GM12864 (cell line): ENCODE results near the gene PTPRM.

ENCODE experiments used
- DNase-seq: peaks from one replicate; pipeline ENCODE4 v3.0.0-alpha.2; 2011; ENCODE audit warnings: low read depth
- H3K4me3 ChIP-seq: 2 replicates; pipeline ENCODE4 v1.5.1; 2011; ENCODE audit warnings: mild to moderate bottlenecking, low read depth, low read length, control low read depth
- TF ChIP-seq, protein P1 (sequence below): IDR thresholded peaks from 2 replicates; pipeline ENCODE4 v1.5.1; 2011; ENCODE audit warnings: low read depth, mild to moderate bottlenecking, moderate library complexity, low read length, control low read depth, inconsistent platforms; ENCODE audit errors: missing control alignments

The PTPRM gene

DNA sequence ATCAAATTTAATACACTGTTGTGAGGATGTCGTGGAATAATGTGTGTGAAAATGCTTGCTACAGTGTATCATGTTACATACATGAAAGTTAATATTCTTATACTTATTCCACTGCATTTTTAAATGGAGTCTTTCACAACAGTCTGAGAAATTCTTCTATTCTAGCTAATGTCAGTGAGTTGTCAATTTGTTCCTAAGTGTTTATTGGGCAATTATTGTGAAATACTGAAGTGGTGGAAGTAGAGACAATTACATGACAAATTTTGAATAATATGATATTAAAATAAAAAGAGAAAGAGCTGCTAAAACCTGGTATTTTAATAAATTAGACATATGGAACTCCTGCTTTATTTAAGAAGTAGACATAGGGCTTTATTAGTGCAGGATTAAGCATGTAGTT is 176.1 kb downstream of the PTPRM start:
- no peak for DNase-seq
- H3K4me3 ChIP-seq = no peak overlapping the region
- TF ChIP-seq, protein P1, sequence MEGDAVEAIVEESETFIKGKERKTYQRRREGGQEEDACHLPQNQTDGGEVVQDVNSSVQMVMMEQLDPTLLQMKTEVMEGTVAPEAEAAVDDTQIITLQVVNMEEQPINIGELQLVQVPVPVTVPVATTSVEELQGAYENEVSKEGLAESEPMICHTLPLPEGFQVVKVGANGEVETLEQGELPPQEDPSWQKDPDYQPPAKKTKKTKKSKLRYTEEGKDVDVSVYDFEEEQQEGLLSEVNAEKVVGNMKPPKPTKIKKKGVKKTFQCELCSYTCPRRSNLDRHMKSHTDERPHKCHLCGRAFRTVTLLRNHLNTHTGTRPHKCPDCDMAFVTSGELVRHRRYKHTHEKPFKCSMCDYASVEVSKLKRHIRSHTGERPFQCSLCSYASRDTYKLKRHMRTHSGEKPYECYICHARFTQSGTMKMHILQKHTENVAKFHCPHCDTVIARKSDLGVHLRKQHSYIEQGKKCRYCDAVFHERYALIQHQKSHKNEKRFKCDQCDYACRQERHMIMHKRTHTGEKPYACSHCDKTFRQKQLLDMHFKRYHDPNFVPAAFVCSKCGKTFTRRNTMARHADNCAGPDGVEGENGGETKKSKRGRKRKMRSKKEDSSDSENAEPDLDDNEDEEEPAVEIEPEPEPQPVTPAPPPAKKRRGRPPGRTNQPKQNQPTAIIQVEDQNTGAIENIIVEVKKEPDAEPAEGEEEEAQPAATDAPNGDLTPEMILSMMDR = no peak

DNA sequence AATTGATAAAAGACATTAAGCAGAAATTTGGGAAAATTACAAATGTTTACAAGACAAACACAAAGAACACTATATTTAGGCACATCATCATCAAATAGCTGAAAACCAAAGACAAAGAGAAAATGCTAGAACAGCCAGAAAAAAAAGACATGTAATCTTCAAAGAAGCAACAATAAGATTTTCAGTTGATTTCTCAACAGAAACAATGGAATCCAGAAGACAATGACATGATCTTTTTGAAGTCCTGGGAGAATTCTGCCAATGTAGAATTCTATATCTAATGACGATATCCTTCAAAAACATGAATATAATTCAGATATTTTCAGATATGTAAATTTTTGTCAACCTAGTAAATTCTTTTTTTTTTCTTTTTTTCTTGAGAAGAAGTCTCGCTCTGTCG is 179.0 kb downstream of the PTPRM start:
- TF ChIP-seq, protein P1 = no peak
- H3K4me3 ChIP-seq = no peak overlapping the region
- DNase-seq = no peak

DNA sequence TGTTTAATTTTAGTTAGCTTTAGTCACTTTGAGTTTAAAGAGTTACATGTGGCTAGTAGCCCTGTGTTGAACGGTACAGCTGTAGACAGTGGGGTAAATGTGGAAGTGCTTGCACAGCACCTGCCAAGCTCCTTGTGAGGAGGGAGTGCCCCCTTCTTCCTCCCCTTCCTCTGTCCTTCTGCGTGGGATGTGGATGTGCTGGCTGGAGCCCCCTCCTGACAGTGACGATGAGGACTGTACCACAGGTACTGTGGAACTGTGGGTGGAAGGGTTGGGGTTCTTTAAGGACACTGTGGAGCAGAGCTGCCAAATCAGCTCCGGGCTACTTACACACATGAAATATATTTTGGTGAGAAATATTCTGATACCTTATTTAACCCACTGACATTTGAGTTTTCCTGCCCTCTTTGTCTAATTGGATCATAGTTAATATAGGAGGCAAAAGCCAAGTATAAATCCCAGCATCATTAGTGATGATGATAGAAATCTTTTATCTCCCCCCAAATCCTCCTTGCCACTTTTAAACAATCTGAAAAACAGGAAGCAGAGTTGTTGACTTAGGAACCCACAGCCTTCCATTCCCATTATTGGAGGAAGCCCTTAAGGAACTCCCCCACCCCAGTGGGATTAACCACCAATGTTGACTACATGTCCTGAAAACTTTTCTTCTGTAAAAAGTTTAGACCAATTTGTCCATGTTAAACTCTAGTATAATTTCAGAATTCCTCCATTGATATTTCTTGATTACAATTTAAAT is 181.3 kb downstream of the PTPRM start:
- H3K4me3 ChIP-seq = no peak overlapping the region
- TF ChIP-seq, protein P1 = no peak
- no peak for DNase-seq

DNA sequence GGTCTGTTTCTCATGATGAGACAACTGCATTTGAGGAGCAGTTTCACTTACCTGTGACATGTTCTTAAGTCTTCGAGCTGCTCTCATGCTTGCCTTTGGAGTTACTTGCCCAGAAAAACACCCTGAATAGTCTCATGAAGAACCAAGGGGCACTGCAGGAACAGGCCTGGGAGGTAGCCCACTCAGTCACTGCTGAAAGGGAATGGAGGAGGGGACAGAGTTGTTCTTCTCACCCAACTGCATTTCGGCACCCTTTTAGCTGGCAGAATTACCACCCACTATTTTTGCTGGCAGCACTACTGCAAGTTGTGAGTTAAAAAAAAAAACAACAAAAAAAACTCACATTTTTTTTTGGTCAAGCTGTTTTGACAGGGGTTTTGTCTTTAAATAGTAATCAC is 181.9 kb downstream of the PTPRM start:
- H3K4me3 ChIP-seq = no peak overlapping the region
- DNase-seq = no peak
- TF ChIP-seq, protein P1 = no peak

DNA sequence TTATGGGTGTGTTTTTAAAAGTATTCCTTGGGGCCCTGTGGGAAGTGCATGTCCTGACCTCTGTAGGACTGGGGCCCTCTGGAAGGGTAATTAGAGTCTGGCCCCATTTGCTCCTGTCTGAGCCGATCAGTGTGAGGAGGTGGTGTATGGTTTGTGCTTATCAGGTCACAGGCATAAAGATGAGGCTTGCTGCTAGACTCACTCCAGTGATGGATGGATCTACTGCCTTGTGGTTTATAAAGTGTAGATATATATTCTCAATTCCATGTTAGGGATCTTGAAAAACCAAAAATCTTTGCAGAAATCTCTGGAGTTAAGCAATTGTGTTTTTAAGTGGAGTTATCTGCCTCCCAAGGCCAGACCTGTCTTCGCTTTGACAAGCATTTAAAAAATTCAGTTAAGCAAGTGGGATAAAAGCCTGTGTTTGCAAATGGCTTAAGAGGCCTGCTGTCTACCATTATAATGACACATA is 182.4 kb downstream of the PTPRM start:
- DNase-seq = no peak
- TF ChIP-seq, protein P1 = no peak
- no peak overlapping the region for H3K4me3 ChIP-seq

DNA sequence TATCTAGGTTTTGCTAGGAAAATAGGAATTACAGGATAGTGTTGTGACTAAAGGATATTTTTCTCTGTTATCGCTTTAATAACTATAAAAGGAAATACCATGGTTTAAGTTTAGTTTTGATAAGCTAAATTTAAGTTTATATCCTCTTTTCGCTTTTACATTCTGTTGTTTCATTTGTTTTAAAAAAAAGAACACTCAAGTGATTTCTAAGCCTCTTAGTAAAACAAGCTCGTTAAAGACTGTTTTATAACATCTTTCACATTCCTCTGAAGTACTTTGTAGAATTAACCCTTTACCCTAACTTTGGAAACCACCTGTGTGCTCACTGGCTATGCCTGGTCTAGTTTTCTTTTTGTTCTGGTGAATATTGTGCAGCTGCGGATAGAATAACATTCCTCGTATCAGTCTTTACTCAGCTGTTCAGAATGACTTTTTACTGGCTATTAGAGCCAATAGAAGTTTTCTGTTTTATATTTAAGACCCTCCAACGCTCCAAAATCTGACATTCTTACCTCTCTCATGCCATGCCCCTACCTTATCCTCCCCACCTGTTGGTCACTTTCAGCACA is 183.1 kb downstream of the PTPRM start:
- no peak overlapping the region for H3K4me3 ChIP-seq
- TF ChIP-seq, protein P1 = no peak
- no peak for DNase-seq

DNA sequence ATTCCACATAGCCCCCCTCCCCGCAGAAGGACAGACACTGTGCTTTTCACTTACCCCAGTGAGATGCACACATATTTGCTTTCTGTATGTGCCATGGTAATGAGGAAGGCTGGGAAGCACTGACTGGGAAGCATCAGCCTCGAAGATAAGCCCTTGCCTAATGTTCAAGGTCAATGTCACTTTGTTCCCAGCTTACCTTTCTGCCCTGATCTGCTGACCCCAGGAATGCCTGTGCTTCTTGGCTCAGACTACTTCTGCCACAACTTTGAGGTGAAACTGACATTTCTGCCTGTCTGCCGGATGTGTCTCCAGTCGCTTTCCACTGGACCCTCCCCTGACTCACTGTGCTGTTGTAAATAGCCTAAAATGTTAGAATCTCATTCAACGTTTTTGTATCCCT is 183.8 kb downstream of the PTPRM start:
- TF ChIP-seq, protein P1 = no peak
- no peak for DNase-seq

More for the DNA sequence above, 183.8 kb downstream of the PTPRM start:
- H3K4me3 ChIP-seq = no peak overlapping the region
